ENCODE data around the gene TBCK. TPM values are rescaled to one million over a fixed set of nuclear protein-coding genes. Genes with fewer than 3 reads are reported as not detected.

The TBCK gene
- polyA plus RNA-seq, result 29.0 TPM
- long read RNA-seq, donor 1, partial matches to known transcripts, result 0 of 1 reads
- long read RNA-seq, donor 1, other reads (novel, unspliced or antisense), result 0 of 1 reads
- long read RNA-seq, donor 2, partial matches to known transcripts, result 5 of 6 reads
- long read RNA-seq, donor 2, other reads (novel, unspliced or antisense), result 0 of 6 reads
- long read RNA-seq, donor 3, partial matches to known transcripts, result 0 of 1 reads
- long read RNA-seq, donor 3, other reads (novel, unspliced or antisense), result 0 of 1 reads
- long read RNA-seq, donor 4, result 0 reads
- long read RNA-seq, donor 5, partial matches to known transcripts, result 109 of 111 reads
- long read RNA-seq, donor 5, other reads (novel, unspliced or antisense), result 0 of 111 reads
- long read RNA-seq, donor 6, partial matches to known transcripts, result 0 of 1 reads
- long read RNA-seq, donor 6, other reads (novel, unspliced or antisense), result 0 of 1 reads
- long read RNA-seq, donor 7, partial matches to known transcripts, result 0 of 2 reads
- long read RNA-seq, donor 7, other reads (novel, unspliced or antisense), result 0 of 2 reads
- long read RNA-seq, donor 8, result 0 reads
- long read RNA-seq, donor 9, partial matches to known transcripts, result 13 of 15 reads
- long read RNA-seq, donor 9, other reads (novel, unspliced or antisense), result 0 of 15 reads
- long read RNA-seq, donor 10, result 0 reads
- long read RNA-seq, donor 11, partial matches to known transcripts, result 0 of 2 reads
- long read RNA-seq, donor 11, other reads (novel, unspliced or antisense), result 0 of 2 reads

DNA sequence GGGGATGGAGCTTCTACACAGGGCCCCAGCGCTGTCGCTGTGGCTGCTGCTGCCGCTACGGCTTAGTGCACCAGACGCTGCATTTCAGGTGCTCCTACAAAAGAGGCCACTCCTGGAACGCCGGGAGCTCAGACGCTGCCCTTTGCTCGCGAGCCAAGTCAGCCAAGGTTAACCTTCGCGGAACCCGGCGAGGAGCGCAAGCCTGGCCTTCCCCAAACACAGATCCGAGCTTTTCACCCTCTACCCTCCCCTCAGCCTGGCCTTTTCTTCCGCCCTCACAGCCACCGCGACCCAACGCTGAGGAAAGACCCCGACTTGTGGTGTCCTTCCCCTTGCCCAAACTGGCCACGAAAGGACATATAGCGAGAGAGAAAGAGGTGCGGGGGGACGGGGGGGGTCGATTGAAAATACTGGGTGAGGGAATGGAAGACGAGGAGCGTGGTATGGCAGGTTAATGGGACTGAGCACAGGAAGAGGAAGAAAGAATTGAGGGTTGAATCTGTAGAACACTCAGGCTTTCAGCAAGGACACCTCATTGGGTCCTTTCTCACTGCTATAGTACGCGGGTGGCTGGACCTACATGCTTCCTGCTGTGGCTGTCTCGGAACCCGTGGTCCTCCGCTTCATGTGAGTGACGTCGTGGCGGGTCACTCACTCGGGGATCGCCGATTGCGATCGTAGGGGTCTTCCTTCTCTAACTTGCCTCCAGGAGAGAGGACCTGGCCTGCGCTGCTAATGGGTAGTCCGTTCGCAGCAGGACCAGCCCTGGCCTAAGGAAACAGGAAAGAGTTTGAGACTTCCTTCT lies at the start of gene TBCK, which contains the start of gene AIMP1:
Gene TBCK (minus strand): TSS at position 242 of the 805 bp plus-strand sequence. CDS start 7,249 bp downstream, outside the sequence.
Gene AIMP1 (plus strand): TSS at position 583 of the 805 bp plus-strand sequence. CDS start 8,460 bp downstream, outside the sequence.
- DNase-seq, result peak; percentile 92 to 97
- Histone ChIP-seq H3K4me1 (ENCODE audit: control insufficient read depth, insufficient read depth, low read length) (peaks cover 9% of the 10 kb centered on the region), H3K9me3 (ENCODE audit: control insufficient read depth, low read depth, low read length) (peaks cover 8% of the 10 kb centered on the region), H3K36me3 (ENCODE audit: control insufficient read depth, insufficient read depth, low read length) (peaks cover 6% of the 10 kb centered on the region), H3K27ac (ENCODE audit: low read length) (peak within 1 kb of the TSS; percentile 95), H3K4me3 (ENCODE audit: low read length) (peak within 1 kb of the TSS; percentile 88), H3K27me3 (ENCODE audit: control insufficient read depth, insufficient read depth, low read length) (no peaks in the 10 kb centered on the region)
- no CpG with 5 or more reads among the region's 44 CpGs for WGBS (ENCODE audit: insufficient coverage, low lambda C conversion rate)

GRCh38 chr4:106365613-106366012 lies 49.6 kb upstream of the TBCK start:
- Histone ChIP-seq H3K9me3 (ENCODE audit: control insufficient read depth, low read depth, low read length) (no peaks in the 10 kb centered on the region), H3K4me3 (ENCODE audit: low read length) (no peak overlapping the region), H3K27me3 (ENCODE audit: control insufficient read depth, insufficient read depth, low read length) (no peaks in the 10 kb centered on the region), H3K36me3 (ENCODE audit: control insufficient read depth, insufficient read depth, low read length) (no peaks in the 10 kb centered on the region), H3K27ac (ENCODE audit: low read length) (no peak overlapping the region), H3K4me1 (ENCODE audit: control insufficient read depth, insufficient read depth, low read length) (no peaks in the 10 kb centered on the region)
- peak; percentile 36 to 41 for DNase-seq
- no CpG with 5 or more reads among the region's 1 CpG for WGBS (ENCODE audit: insufficient coverage, low lambda C conversion rate)

- Histone ChIP-seq H3K4me3 (ENCODE audit: low read length) (no peak overlapping the region), H3K27ac (ENCODE audit: low read length) (no peak overlapping the region), H3K36me3 (ENCODE audit: control insufficient read depth, insufficient read depth, low read length) (no peaks in the 10 kb centered on the region), H3K4me1 (ENCODE audit: control insufficient read depth, insufficient read depth, low read length) (no peaks in the 10 kb centered on the region), H3K27me3 (ENCODE audit: control insufficient read depth, insufficient read depth, low read length) (no peaks in the 10 kb centered on the region), H3K9me3 (ENCODE audit: control insufficient read depth, low read depth, low read length) (no peaks in the 10 kb centered on the region)
- DNase-seq, result no peak
- WGBS (ENCODE audit: insufficient coverage, low lambda C conversion rate), result 89% methylated on average over 1 of the region's 1 CpG
Measured at GRCh38 chr4:106364282-106364681, 48.3 kb upstream of the TBCK start.

GRCh38 chr4:106362086-106362825 lies 46.2 kb upstream of the TBCK start:
- Histone ChIP-seq H3K4me1 (ENCODE audit: control insufficient read depth, insufficient read depth, low read length) (no peaks in the 10 kb centered on the region), H3K27ac (ENCODE audit: low read length) (no peak overlapping the region), H3K36me3 (ENCODE audit: control insufficient read depth, insufficient read depth, low read length) (no peaks in the 10 kb centered on the region), H3K9me3 (ENCODE audit: control insufficient read depth, low read depth, low read length) (no peaks in the 10 kb centered on the region), H3K27me3 (ENCODE audit: control insufficient read depth, insufficient read depth, low read length) (no peaks in the 10 kb centered on the region), H3K4me3 (ENCODE audit: low read length) (no peak overlapping the region)
- WGBS (ENCODE audit: insufficient coverage, low lambda C conversion rate), result 67% methylated on average over 2 of the region's 3 CpGs
- no peak for DNase-seq

DNA sequence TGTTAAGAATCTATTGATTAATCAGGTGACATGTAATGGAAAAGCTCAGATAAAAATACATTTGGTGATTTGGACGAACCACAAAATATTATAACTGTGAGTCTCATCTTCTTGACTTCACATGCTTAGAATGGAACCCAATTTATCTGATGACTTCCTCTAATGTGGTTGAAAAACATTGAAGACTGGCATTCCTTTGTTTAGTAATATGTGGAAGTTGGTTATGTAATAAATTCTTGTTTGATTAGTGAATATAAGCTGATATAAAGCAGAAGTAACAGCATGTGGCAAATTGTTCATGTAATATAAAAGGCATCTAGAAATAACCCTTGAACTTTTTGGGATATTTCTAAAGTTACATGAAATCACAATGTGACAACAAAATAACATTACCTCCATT lies 42.9 kb upstream of the TBCK start:
- DNase-seq, result no peak
- Histone ChIP-seq H3K36me3 (ENCODE audit: control insufficient read depth, insufficient read depth, low read length) (no peaks in the 10 kb centered on the region), H3K4me3 (ENCODE audit: low read length) (no peak overlapping the region), H3K27me3 (ENCODE audit: control insufficient read depth, insufficient read depth, low read length) (no peaks in the 10 kb centered on the region), H3K9me3 (ENCODE audit: control insufficient read depth, low read depth, low read length) (no peaks in the 10 kb centered on the region), H3K4me1 (ENCODE audit: control insufficient read depth, insufficient read depth, low read length) (no peaks in the 10 kb centered on the region), H3K27ac (ENCODE audit: low read length) (no peak overlapping the region)
- 100% methylated on average over 1 of the region's 1 CpG for WGBS (ENCODE audit: insufficient coverage, low lambda C conversion rate)

- no peak overlapping the region for H3K4me3 ChIP-seq (ENCODE audit: low read length)
- H3K4me1 ChIP-seq (ENCODE audit: control insufficient read depth, insufficient read depth, low read length), result no peaks in the 10 kb centered on the region
- H3K9me3 ChIP-seq (ENCODE audit: control insufficient read depth, low read depth, low read length), result no peaks in the 10 kb centered on the region
- no peak overlapping the region for H3K27ac ChIP-seq (ENCODE audit: low read length)
- no peaks in the 10 kb centered on the region for H3K36me3 ChIP-seq (ENCODE audit: control insufficient read depth, insufficient read depth, low read length)
- no peaks in the 10 kb centered on the region for H3K27me3 ChIP-seq (ENCODE audit: control insufficient read depth, insufficient read depth, low read length)
- DNase-seq, result no peak
- 65% methylated on average over 3 of the region's 4 CpGs for WGBS (ENCODE audit: insufficient coverage, low lambda C conversion rate)
Measured at GRCh38 chr4:106355193-106355592, 39.2 kb upstream of the TBCK start.

GRCh38 chr4:106353786-106354185 lies 37.8 kb upstream of the TBCK start:
- DNase-seq, result no peak
- H3K27me3 ChIP-seq (ENCODE audit: control insufficient read depth, insufficient read depth, low read length), result no peaks in the 10 kb centered on the region
- 100% methylated on average over 1 of the region's 1 CpG for WGBS (ENCODE audit: insufficient coverage, low lambda C conversion rate)
- no peak overlapping the region for H3K4me3 ChIP-seq (ENCODE audit: low read length)
- no peaks in the 10 kb centered on the region for H3K9me3 ChIP-seq (ENCODE audit: control insufficient read depth, low read depth, low read length)
- no peaks in the 10 kb centered on the region for H3K4me1 ChIP-seq (ENCODE audit: control insufficient read depth, insufficient read depth, low read length)
- no peak overlapping the region for H3K27ac ChIP-seq (ENCODE audit: low read length)
- H3K36me3 ChIP-seq (ENCODE audit: control insufficient read depth, insufficient read depth, low read length), result no peaks in the 10 kb centered on the region

DNA sequence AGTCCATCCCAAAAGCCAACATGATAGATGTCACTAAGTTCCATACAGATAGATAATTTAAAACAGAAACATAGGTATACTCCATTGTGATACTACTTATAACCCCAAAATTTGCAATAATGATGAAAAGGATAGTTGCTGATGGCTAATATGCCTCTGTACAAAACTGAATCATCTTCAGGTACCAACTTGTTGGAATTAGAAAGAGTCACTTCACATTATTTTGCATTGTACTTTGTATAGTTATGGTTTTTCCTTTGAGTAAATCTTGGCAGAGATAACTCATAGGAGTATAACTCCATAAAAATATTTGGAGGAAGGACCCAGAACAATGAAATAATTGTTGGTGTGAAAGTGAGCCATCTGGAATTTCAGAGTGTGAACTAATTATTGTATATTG lies 35.0 kb upstream of the TBCK start:
- Histone ChIP-seq H3K4me3 (ENCODE audit: low read length) (no peak overlapping the region), H3K4me1 (ENCODE audit: control insufficient read depth, insufficient read depth, low read length) (no peaks in the 10 kb centered on the region), H3K27ac (ENCODE audit: low read length) (no peak overlapping the region), H3K9me3 (ENCODE audit: control insufficient read depth, low read depth, low read length) (no peaks in the 10 kb centered on the region), H3K27me3 (ENCODE audit: control insufficient read depth, insufficient read depth, low read length) (no peaks in the 10 kb centered on the region), H3K36me3 (ENCODE audit: control insufficient read depth, insufficient read depth, low read length) (peaks cover 9% of the 10 kb centered on the region)
- DNase-seq, result no peak

- Histone ChIP-seq H3K27ac (ENCODE audit: low read length) (no peak overlapping the region), H3K9me3 (ENCODE audit: control insufficient read depth, low read depth, low read length) (no peaks in the 10 kb centered on the region), H3K36me3 (ENCODE audit: control insufficient read depth, insufficient read depth, low read length) (peaks cover 9% of the 10 kb centered on the region), H3K27me3 (ENCODE audit: control insufficient read depth, insufficient read depth, low read length) (no peaks in the 10 kb centered on the region), H3K4me3 (ENCODE audit: low read length) (no peak overlapping the region), H3K4me1 (ENCODE audit: control insufficient read depth, insufficient read depth, low read length) (no peaks in the 10 kb centered on the region)
- 100% methylated on average over 1 of the region's 1 CpG for WGBS (ENCODE audit: insufficient coverage, low lambda C conversion rate)
- no peak for DNase-seq
Measured at GRCh38 chr4:106347167-106347566, 31.2 kb upstream of the TBCK start.

DNA sequence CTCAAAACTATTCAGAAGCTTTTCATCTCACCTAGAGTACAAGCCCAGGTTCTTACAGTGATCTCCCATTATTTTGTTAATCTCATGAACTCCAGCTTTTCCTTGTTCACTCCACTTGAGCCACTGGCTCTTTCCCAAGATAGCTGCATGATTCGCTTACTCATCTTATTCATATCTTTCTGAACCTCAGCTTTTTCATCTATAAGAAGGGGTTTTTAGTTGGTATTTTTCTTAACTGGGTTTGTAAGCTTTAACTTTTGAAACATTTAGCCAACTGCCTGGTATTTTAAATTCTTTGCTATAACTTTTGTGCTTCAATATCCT lies 28.6 kb upstream of the TBCK start:
- Histone ChIP-seq H3K27ac (ENCODE audit: low read length) (no peak overlapping the region), H3K27me3 (ENCODE audit: control insufficient read depth, insufficient read depth, low read length) (no peaks in the 10 kb centered on the region), H3K36me3 (ENCODE audit: control insufficient read depth, insufficient read depth, low read length) (peaks cover 12% of the 10 kb centered on the region), H3K4me1 (ENCODE audit: control insufficient read depth, insufficient read depth, low read length) (no peaks in the 10 kb centered on the region), H3K4me3 (ENCODE audit: low read length) (no peak overlapping the region), H3K9me3 (ENCODE audit: control insufficient read depth, low read depth, low read length) (no peaks in the 10 kb centered on the region)
- WGBS (ENCODE audit: insufficient coverage, low lambda C conversion rate), result no CpG with 5 or more reads among the region's 1 CpG
- no peak for DNase-seq
